ENCODE data around the gene CREBBP.

DNA sequence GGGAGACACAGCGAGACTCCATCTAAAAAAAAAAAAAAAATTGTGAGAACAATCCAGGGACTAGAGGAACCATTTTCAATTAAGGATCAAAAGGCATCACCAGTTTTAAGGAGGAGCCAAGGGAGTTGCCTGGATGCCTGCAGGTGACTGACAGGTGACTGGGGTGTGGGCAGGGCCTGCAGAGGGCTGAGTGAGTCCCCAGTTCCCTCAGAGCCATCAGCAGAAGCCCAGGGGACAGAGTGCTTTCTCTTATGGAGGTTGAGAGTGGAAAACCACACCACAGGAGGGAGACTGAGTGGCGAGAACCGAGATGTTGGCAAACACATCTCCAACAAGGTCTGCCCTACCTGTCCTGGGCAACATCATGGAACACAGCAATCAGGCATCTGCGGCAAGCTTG is 27.1 kb upstream of the CREBBP start:
- TF ChIP-seq CEBPB (IDR thresholded peaks at IDR 0.05): no peak
- TF ChIP-seq, protein P1, sequence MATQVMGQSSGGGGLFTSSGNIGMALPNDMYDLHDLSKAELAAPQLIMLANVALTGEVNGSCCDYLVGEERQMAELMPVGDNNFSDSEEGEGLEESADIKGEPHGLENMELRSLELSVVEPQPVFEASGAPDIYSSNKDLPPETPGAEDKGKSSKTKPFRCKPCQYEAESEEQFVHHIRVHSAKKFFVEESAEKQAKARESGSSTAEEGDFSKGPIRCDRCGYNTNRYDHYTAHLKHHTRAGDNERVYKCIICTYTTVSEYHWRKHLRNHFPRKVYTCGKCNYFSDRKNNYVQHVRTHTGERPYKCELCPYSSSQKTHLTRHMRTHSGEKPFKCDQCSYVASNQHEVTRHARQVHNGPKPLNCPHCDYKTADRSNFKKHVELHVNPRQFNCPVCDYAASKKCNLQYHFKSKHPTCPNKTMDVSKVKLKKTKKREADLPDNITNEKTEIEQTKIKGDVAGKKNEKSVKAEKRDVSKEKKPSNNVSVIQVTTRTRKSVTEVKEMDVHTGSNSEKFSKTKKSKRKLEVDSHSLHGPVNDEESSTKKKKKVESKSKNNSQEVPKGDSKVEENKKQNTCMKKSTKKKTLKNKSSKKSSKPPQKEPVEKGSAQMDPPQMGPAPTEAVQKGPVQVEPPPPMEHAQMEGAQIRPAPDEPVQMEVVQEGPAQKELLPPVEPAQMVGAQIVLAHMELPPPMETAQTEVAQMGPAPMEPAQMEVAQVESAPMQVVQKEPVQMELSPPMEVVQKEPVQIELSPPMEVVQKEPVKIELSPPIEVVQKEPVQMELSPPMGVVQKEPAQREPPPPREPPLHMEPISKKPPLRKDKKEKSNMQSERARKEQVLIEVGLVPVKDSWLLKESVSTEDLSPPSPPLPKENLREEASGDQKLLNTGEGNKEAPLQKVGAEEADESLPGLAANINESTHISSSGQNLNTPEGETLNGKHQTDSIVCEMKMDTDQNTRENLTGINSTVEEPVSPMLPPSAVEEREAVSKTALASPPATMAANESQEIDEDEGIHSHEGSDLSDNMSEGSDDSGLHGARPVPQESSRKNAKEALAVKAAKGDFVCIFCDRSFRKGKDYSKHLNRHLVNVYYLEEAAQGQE (IDR thresholded peaks at IDR 0.05; ENCODE audit: low read depth): no peak
- TF ChIP-seq NFIC (IDR thresholded peaks at IDR 0.05): no peak

All from Ishikawa (cell line).